PC-9 (cell line): ENCODE results near the gene SEMA6B. TPM values are rescaled to one million over a fixed set of nuclear protein-coding genes. Genes with fewer than 3 reads are reported as not detected.

Experiments
- BruUV-seq: library from RNA; stranded (reverse); fragments of 400-500 nt; replicated peaks from 2 replicates; lab custom pipeline; 2021; lab: Mats Ljungman, UMichigan
- CTCF ChIA-PET: fragments of 300-600 bp; sonication (Branson Sonifier 250); formaldehyde crosslinking; loops from one replicate; lab custom pipeline; 2022; ENCODE audit warnings: antibody characterized with exemption; lab: Charles Lee
- POLR2A ChIA-PET: fragments of 300-600 bp; sonication (Branson Sonifier 250); formaldehyde crosslinking; loops from one replicate; lab custom pipeline; 2022; ENCODE audit warnings: antibody characterized with exemption; ENCODE audit not compliant: unreplicated experiment; lab: Charles Lee
- DNase-seq, 2 experiments: peaks; one replicate each; pipeline versions ENCODE4 v3.0.0 to v3.0.0-alpha.2; 2015 to 2022; ENCODE audit warnings: mixed read lengths in 1 of 2
- H2AFZ ChIP-seq: fragments of 200-600 bp; sonication (generic); 2 replicates; pipeline ENCODE4 v1.8.1; 2017; ENCODE audit warnings: antibody characterized with exemption
- H3F3A ChIP-seq: fragments of 200-600 bp; sonication (generic); 2 replicates; pipeline ENCODE4 v1.8.1; 2017; ENCODE audit warnings: antibody characterized with exemption, mild to moderate bottlenecking, low read depth; ENCODE audit not compliant: insufficient read depth
- H3K27ac ChIP-seq: fragments of 200-600 bp; sonication (generic); 2 replicates; pipeline ENCODE4 v1.6.1; 2016; ENCODE audit warnings: mixed run types
- H3K27me3 ChIP-seq: fragments of 200-600 bp; sonication (generic); 2 replicates; pipeline ENCODE4 v1.6.1; 2016; ENCODE audit warnings: low read depth, mixed run types; ENCODE audit not compliant: insufficient read depth
- H3K36me3 ChIP-seq: fragments of 200-600 bp; sonication (generic); 2 replicates; pipeline ENCODE4 v1.6.1; 2016; ENCODE audit warnings: low read depth, mixed run types
- H3K4me1 ChIP-seq: fragments of 200-600 bp; sonication (generic); replicated peaks from 2 replicates; pipeline ENCODE4 v1.6.1; 2016; ENCODE audit warnings: mixed run types; ENCODE audit not compliant: insufficient read depth
- H3K4me2 ChIP-seq: fragments of 200-600 bp; sonication (generic); 2 replicates; pipeline ENCODE4 v1.6.1; 2017; ENCODE audit warnings: mixed run types
- H3K4me3 ChIP-seq: fragments of 200-600 bp; sonication (generic); 2 replicates; pipeline ENCODE4 v1.6.1; 2016; ENCODE audit warnings: mixed run types
- H3K79me2 ChIP-seq: fragments of 200-600 bp; sonication (generic); 2 replicates; pipeline ENCODE4 v1.6.1; 2017; ENCODE audit warnings: low read depth, mixed run types
- H3K9me2 ChIP-seq: fragments of 200-600 bp; sonication (generic); 2 replicates; pipeline ENCODE4 v1.8.1; 2017; ENCODE audit warnings: mild to moderate bottlenecking; ENCODE audit not compliant: insufficient read depth
- H3K9me3 ChIP-seq: fragments of 200-600 bp; sonication (generic); 2 replicates; pipeline ENCODE4 v1.8.1; 2016; ENCODE audit warnings: low read depth; ENCODE audit not compliant: insufficient read depth
- H4K20me1 ChIP-seq: fragments of 200-600 bp; sonication (generic); 2 replicates; pipeline ENCODE4 v1.8.1; 2017; ENCODE audit not compliant: insufficient read depth
- CTCF ChIP-seq: fragments of 200-600 bp; sonication (generic); conservative IDR thresholded peaks from 2 replicates; pipeline ENCODE4 v1.6.1; 2017; ENCODE audit warnings: mixed run types, antibody characterized with exemption, mild to moderate bottlenecking, moderate library complexity
- EZH2 ChIP-seq: fragments of 200-600 bp; sonication (generic); IDR thresholded peaks from 2 replicates; pipeline ENCODE4 v1.8.0; 2017; ENCODE audit warnings: antibody characterized with exemption, low read depth
- intact Hi-C: fragments of 100-400 bp; cut with micrococcal nuclease; formaldehyde crosslinking; loops from one replicate; pipeline ENCODE4 v1.10.0; 2022; ENCODE audit not compliant: unreplicated experiment
- total RNA-seq: library from RNA; stranded (reverse); gene quantifications from 2 replicates; pipeline ENCODE4 v1.2.3, GENCODE V29; 2021

SEMA6B gene
- total RNA-seq, 1 experiment from 2014 or later, result 3.3 TPM

GRCh38 chr19:4580961-4581665, 21.6 kb upstream of the SEMA6B start:
- Histone ChIP-seq H3K4me1 (no peaks in the 10 kb centered on the region), H3K27ac (no peak overlapping the region), H3K9me2 (no peaks in the 10 kb centered on the region), H3K79me2 (no peaks in the 10 kb centered on the region), H3K9me3 (no peaks in the 10 kb centered on the region), H3K4me3 (no peak overlapping the region), H3K27me3 (peaks cover 18% of the 10 kb centered on the region), H3F3A (peaks cover 15% of the 10 kb centered on the region; the same call in 1 of the 2 replicates), H2AFZ (no peak overlapping the region), H4K20me1 (no peaks in the 10 kb centered on the region), H3K36me3 (no peaks in the 10 kb centered on the region), H3K4me2 (peak overlapping the region; percentile 51; the same call in 1 of the 2 replicates)
- BruUV-seq, result no TSS peak
- no peak for TF ChIP-seq CTCF
- ChIA-PET POLR2A (no interaction called here), CTCF (interaction anchor here (0.7 kb wide), 1 partner anchor 55 kb away, joined by 5 read pairs; no protein-coding TSS in a partner anchor)
- no peak for DNase-seq
- intact Hi-C loops, result no loop called here

GRCh38 chr19:4580021-4580901, 20.8 kb upstream of the SEMA6B start:
- CTCF ChIA-PET, result no interaction called here
- Histone ChIP-seq H4K20me1 (no peaks in the 10 kb centered on the region), H3K9me2 (no peaks in the 10 kb centered on the region), H3K27ac (no peak overlapping the region), H3K27me3 (peaks cover 18% of the 10 kb centered on the region), H2AFZ (no peak overlapping the region), H3K79me2 (no peaks in the 10 kb centered on the region), H3K4me1 (peaks cover 5% of the 10 kb centered on the region), H3F3A (peaks cover 19% of the 10 kb centered on the region; the same call in 1 of the 2 replicates), H3K9me3 (no peaks in the 10 kb centered on the region), H3K4me2 (no peak overlapping the region), H3K36me3 (no peaks in the 10 kb centered on the region), H3K4me3 (no peak overlapping the region)
- TF ChIP-seq CTCF (no peak), EZH2 (no peak)
- POLR2A ChIA-PET, result no interaction called here
- no TSS peak for BruUV-seq
- DNase-seq, result no peak
- intact Hi-C loops, result no loop called here

- no TSS peak for BruUV-seq
- no peak for DNase-seq
- Histone ChIP-seq H2AFZ (no peak overlapping the region), H4K20me1 (no peaks in the 10 kb centered on the region), H3K4me1 (peaks cover 14% of the 10 kb centered on the region), H3K79me2 (no peaks in the 10 kb centered on the region), H3K4me3 (no peak overlapping the region), H3K27me3 (peaks cover 10% of the 10 kb centered on the region; the same call in 1 of the 2 replicates), H3K4me2 (no peak overlapping the region), H3K9me3 (no peaks in the 10 kb centered on the region), H3F3A (peaks cover 21% of the 10 kb centered on the region; the same call in 1 of the 2 replicates), H3K9me2 (no peaks in the 10 kb centered on the region), H3K36me3 (no peaks in the 10 kb centered on the region), H3K27ac (no peak overlapping the region)
- intact Hi-C loops, result loop anchor here (5.0 kb wide), 1 partner anchor 53 kb away; no protein-coding TSS in a partner anchor
- TF ChIP-seq EZH2, result no peak
- TF ChIP-seq CTCF, result no peak
- POLR2A ChIA-PET, result no interaction called here
- CTCF ChIA-PET, result no interaction called here
These were observed 19.9 kb upstream of the SEMA6B start for GRCh38 chr19:4579389-4579788.
